ENCODE measurements around the gene TFDP3.

The TFDP3 gene

GRCh38 chrX:133215017-133215416 lies 3.1 kb downstream of the TFDP3 start:
- Mint-ChIP-seq H3K4me1 (ENCODE audit: low read depth) (no peaks in the 10 kb centered on the region), H3K36me3 (ENCODE audit: low read depth) (no peaks in the 10 kb centered on the region), H3K4me3 (no peak overlapping the region), H3K27me3 (ENCODE audit: low read depth) (no peaks in the 10 kb centered on the region), H3K27ac (no peak overlapping the region), H3K9me3 (no peaks in the 10 kb centered on the region)
- DNase-seq (ENCODE audit: low spot score) = no peak

GRCh38 chrX:133214301-133214700 lies 3.9 kb downstream of the TFDP3 start:
- Mint-ChIP-seq H3K36me3 (ENCODE audit: low read depth) (no peaks in the 10 kb centered on the region), H3K27ac (no peak overlapping the region), H3K4me1 (ENCODE audit: low read depth) (no peaks in the 10 kb centered on the region), H3K4me3 (no peak overlapping the region), H3K9me3 (no peaks in the 10 kb centered on the region), H3K27me3 (ENCODE audit: low read depth) (no peaks in the 10 kb centered on the region)
- DNase-seq (ENCODE audit: low spot score) = no peak

DNA sequence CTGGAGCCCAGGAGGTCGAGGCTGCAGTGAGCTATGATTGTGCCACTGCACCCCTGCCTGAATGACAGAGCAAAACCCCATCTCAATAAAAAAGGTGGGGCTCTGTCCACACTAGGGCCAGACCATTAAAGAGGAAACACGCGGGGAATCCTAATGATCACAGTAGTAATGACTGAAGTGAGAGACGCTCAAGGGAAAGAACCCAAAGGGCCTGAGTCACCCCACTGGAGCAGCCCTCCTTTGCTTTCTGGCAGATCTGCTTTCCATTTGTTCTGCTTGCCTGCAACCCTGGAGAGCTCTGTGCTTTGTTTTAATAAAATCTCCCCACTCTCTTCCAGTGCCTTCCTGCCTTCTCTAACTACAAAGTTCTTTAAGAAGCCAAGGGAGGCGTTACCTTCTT lies 5.0 kb downstream of the TFDP3 start:
- H3K9me3 Mint-ChIP-seq = no peaks in the 10 kb centered on the region
- H3K36me3 Mint-ChIP-seq (ENCODE audit: low read depth) = no peaks in the 10 kb centered on the region
- no peak overlapping the region for H3K27ac Mint-ChIP-seq
- no peaks in the 10 kb centered on the region for H3K4me1 Mint-ChIP-seq (ENCODE audit: low read depth)
- no peak for DNase-seq (ENCODE audit: low spot score)
- no peak overlapping the region for H3K4me3 Mint-ChIP-seq
- H3K27me3 Mint-ChIP-seq (ENCODE audit: low read depth) = no peaks in the 10 kb centered on the region

GRCh38 chrX:133207751-133208150 lies 10.4 kb downstream of the TFDP3 start:
- Mint-ChIP-seq H3K27ac (no peak overlapping the region), H3K4me1 (ENCODE audit: low read depth) (no peaks in the 10 kb centered on the region), H3K4me3 (no peak overlapping the region), H3K27me3 (ENCODE audit: low read depth) (no peaks in the 10 kb centered on the region), H3K9me3 (no peaks in the 10 kb centered on the region), H3K36me3 (ENCODE audit: low read depth) (no peaks in the 10 kb centered on the region)
- no peak for DNase-seq (ENCODE audit: low spot score)

GRCh38 chrX:133191739-133192039 lies 26.5 kb downstream of the TFDP3 start:
- H3K36me3 Mint-ChIP-seq (ENCODE audit: low read depth) = no peaks in the 10 kb centered on the region
- H3K9me3 Mint-ChIP-seq = no peaks in the 10 kb centered on the region
- no peak for DNase-seq (ENCODE audit: low spot score)
- no peak overlapping the region for H3K4me3 Mint-ChIP-seq
- no peak overlapping the region for H3K27ac Mint-ChIP-seq
- no peaks in the 10 kb centered on the region for H3K4me1 Mint-ChIP-seq (ENCODE audit: low read depth)
- no peaks in the 10 kb centered on the region for H3K27me3 Mint-ChIP-seq (ENCODE audit: low read depth)

GRCh38 chrX:133190877-133191738 lies 27.0 kb downstream of the TFDP3 start:
- no peaks in the 10 kb centered on the region for H3K36me3 Mint-ChIP-seq (ENCODE audit: low read depth)
- H3K27me3 Mint-ChIP-seq (ENCODE audit: low read depth) = no peaks in the 10 kb centered on the region
- no peak overlapping the region for H3K27ac Mint-ChIP-seq
- H3K4me3 Mint-ChIP-seq = no peak overlapping the region
- no peak for DNase-seq (ENCODE audit: low spot score)
- no peaks in the 10 kb centered on the region for H3K4me1 Mint-ChIP-seq (ENCODE audit: low read depth)
- no peaks in the 10 kb centered on the region for H3K9me3 Mint-ChIP-seq

GRCh38 chrX:133189195-133189594 lies 29.0 kb downstream of the TFDP3 start:
- no peak overlapping the region for H3K27ac Mint-ChIP-seq
- no peak overlapping the region for H3K4me3 Mint-ChIP-seq
- H3K9me3 Mint-ChIP-seq = no peaks in the 10 kb centered on the region
- H3K27me3 Mint-ChIP-seq (ENCODE audit: low read depth) = no peaks in the 10 kb centered on the region
- DNase-seq (ENCODE audit: low spot score) = no peak
- no peaks in the 10 kb centered on the region for H3K36me3 Mint-ChIP-seq (ENCODE audit: low read depth)
- H3K4me1 Mint-ChIP-seq (ENCODE audit: low read depth) = no peaks in the 10 kb centered on the region

DNA sequence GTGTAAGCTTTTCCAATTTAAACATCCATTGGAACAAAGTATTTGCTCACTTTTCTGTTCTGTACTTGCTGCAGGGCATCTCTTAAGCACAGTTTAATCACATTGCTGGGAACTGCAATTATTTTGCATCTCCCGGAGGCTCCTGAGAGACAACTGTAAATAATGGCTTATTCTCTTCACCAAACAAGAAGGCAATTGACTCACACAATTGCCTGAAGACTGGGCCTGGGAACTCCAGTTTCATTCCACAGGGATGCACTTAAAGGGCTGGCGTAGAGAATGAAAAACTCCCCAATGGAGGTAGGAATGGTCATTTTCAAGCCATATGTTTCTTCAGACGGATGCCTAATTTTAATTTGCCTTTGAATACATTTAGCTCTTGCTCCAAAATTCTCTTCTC lies 29.5 kb downstream of the TFDP3 start:
- H3K36me3 Mint-ChIP-seq (ENCODE audit: low read depth) = no peaks in the 10 kb centered on the region
- H3K9me3 Mint-ChIP-seq = no peaks in the 10 kb centered on the region
- no peaks in the 10 kb centered on the region for H3K4me1 Mint-ChIP-seq (ENCODE audit: low read depth)

GRCh38 chrX:133185938-133186337 lies 32.2 kb downstream of the TFDP3 start:
- DNase-seq (ENCODE audit: low spot score) = no peak
- Mint-ChIP-seq H3K4me3 (no peak overlapping the region), H3K4me1 (ENCODE audit: low read depth) (no peaks in the 10 kb centered on the region), H3K27ac (no peak overlapping the region), H3K9me3 (no peaks in the 10 kb centered on the region), H3K27me3 (ENCODE audit: low read depth) (no peaks in the 10 kb centered on the region), H3K36me3 (ENCODE audit: low read depth) (no peaks in the 10 kb centered on the region)

More for the DNA sequence above, 29.5 kb downstream of the TFDP3 start:
- no peak for DNase-seq (ENCODE audit: low spot score)
- H3K4me3 Mint-ChIP-seq = no peak overlapping the region
- H3K27me3 Mint-ChIP-seq (ENCODE audit: low read depth) = no peaks in the 10 kb centered on the region
- no peak overlapping the region for H3K27ac Mint-ChIP-seq

GRCh38 chrX:133185119-133185518 lies 33.0 kb downstream of the TFDP3 start:
- Mint-ChIP-seq H3K9me3 (no peaks in the 10 kb centered on the region), H3K36me3 (ENCODE audit: low read depth) (no peaks in the 10 kb centered on the region), H3K4me3 (no peak overlapping the region), H3K27me3 (ENCODE audit: low read depth) (no peaks in the 10 kb centered on the region), H3K27ac (no peak overlapping the region), H3K4me1 (ENCODE audit: low read depth) (no peaks in the 10 kb centered on the region)
- no peak for DNase-seq (ENCODE audit: low spot score)

- H3K27ac Mint-ChIP-seq = no peak overlapping the region
- H3K9me3 Mint-ChIP-seq = no peaks in the 10 kb centered on the region
- no peak overlapping the region for H3K4me3 Mint-ChIP-seq
- no peak for DNase-seq (ENCODE audit: low spot score)
- no peaks in the 10 kb centered on the region for H3K4me1 Mint-ChIP-seq (ENCODE audit: low read depth)
- no peaks in the 10 kb centered on the region for H3K27me3 Mint-ChIP-seq (ENCODE audit: low read depth)
- no peaks in the 10 kb centered on the region for H3K36me3 Mint-ChIP-seq (ENCODE audit: low read depth)
Measured at GRCh38 chrX:133183806-133184205, 34.3 kb downstream of the TFDP3 start.

- no peak for DNase-seq (ENCODE audit: low spot score)
- Mint-ChIP-seq H3K4me3 (no peak overlapping the region), H3K9me3 (no peaks in the 10 kb centered on the region)
Measured at GRCh38 chrX:133179500-133179899, 38.7 kb downstream of the TFDP3 start.

DNA sequence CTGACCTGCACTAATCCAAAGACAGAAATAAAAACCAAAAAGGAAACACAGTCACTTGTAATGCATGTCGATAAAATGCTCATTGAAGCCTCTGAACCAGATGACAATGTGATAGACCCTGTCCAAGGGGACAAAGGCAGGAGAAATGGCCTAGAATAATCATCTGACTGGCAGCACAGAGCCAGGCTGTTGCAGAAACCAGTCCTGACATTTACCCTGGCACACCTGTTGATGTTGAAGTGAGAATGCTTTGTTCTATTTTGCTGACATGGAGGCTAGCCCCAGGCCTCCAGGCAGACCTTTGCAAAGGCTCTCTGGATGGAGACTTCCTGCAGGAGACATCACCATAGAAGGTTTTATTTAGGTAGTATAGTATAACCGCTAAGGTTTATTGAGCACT lies 41.0 kb downstream of the TFDP3 start:
- DNase-seq (ENCODE audit: low spot score) = no peak
- no peaks in the 10 kb centered on the region for H3K27me3 Mint-ChIP-seq (ENCODE audit: low read depth)
- H3K36me3 Mint-ChIP-seq (ENCODE audit: low read depth) = no peaks in the 10 kb centered on the region
- H3K4me1 Mint-ChIP-seq (ENCODE audit: low read depth) = no peaks in the 10 kb centered on the region
- H3K9me3 Mint-ChIP-seq = no peaks in the 10 kb centered on the region
- no peak overlapping the region for H3K27ac Mint-ChIP-seq
- no peak overlapping the region for H3K4me3 Mint-ChIP-seq

More at GRCh38 chrX:133179500-133179899, 38.7 kb downstream of the TFDP3 start:
- no peaks in the 10 kb centered on the region for H3K36me3 Mint-ChIP-seq (ENCODE audit: low read depth)
- no peaks in the 10 kb centered on the region for H3K4me1 Mint-ChIP-seq (ENCODE audit: low read depth)
- no peaks in the 10 kb centered on the region for H3K27me3 Mint-ChIP-seq (ENCODE audit: low read depth)
- no peak overlapping the region for H3K27ac Mint-ChIP-seq

- no peaks in the 10 kb centered on the region for H3K4me1 Mint-ChIP-seq (ENCODE audit: low read depth)
- H3K4me3 Mint-ChIP-seq = no peak overlapping the region
- H3K9me3 Mint-ChIP-seq = no peaks in the 10 kb centered on the region
- no peaks in the 10 kb centered on the region for H3K27me3 Mint-ChIP-seq (ENCODE audit: low read depth)
- no peak overlapping the region for H3K27ac Mint-ChIP-seq
- H3K36me3 Mint-ChIP-seq (ENCODE audit: low read depth) = no peaks in the 10 kb centered on the region
- DNase-seq (ENCODE audit: low spot score) = no peak
Measured at GRCh38 chrX:133175605-133176004, 42.5 kb downstream of the TFDP3 start.

GRCh38 chrX:133175162-133175561 lies 43.0 kb downstream of the TFDP3 start:
- Mint-ChIP-seq H3K36me3 (ENCODE audit: low read depth) (no peaks in the 10 kb centered on the region), H3K27ac (no peak overlapping the region), H3K9me3 (no peaks in the 10 kb centered on the region), H3K4me3 (no peak overlapping the region), H3K27me3 (ENCODE audit: low read depth) (no peaks in the 10 kb centered on the region), H3K4me1 (ENCODE audit: low read depth) (no peaks in the 10 kb centered on the region)
- DNase-seq (ENCODE audit: low spot score) = no peak

All from T-helper 2 cell treated with Interferon-gamma antibody and Interleukin-4, amounts not matched to agents 5 μg/mL and 100 μg/mL, for 36 hours (primary cell).